ENCODE data around the gene ARHGAP27. TPM values are rescaled to one million over a fixed set of nuclear protein-coding genes. Genes with fewer than 3 reads are reported as not detected.
"Not testable (repeated sequence)": the region's sequence is repeated elsewhere in the genome, so short reads cannot be mapped to it uniquely, and the experiment has no call there.

The ARHGAP27 gene
- total RNA-seq, 1 donor from 2014 or later: 3.5 TPM

GRCh38 chr17:45351831-45352230 is 80.8 kb downstream of the ARHGAP27 start:
- H3K4me3 Mint-ChIP-seq (ENCODE audit: unreplicated experiment): no peak overlapping the region
- no peak for TF ChIP-seq CTCF (IDR thresholded peaks at IDR 0.05; ENCODE audit: partially characterized antibody, unreplicated experiment)
- no peaks in the 10 kb centered on the region for H3K27me3 Mint-ChIP-seq (ENCODE audit: unreplicated experiment)
- no peak for DNase-seq
- H3K9me3 Mint-ChIP-seq (ENCODE audit: unreplicated experiment): no peaks in the 10 kb centered on the region
- peaks cover 14% of the 10 kb centered on the region for H3K36me3 Mint-ChIP-seq (ENCODE audit: unreplicated experiment)
- H3K4me1 Mint-ChIP-seq (ENCODE audit: low read depth, unreplicated experiment): no peaks in the 10 kb centered on the region
- no peak overlapping the region for H3K27ac Mint-ChIP-seq (ENCODE audit: unreplicated experiment)

GRCh38 chr17:45347444-45347843 is 85.2 kb downstream of the ARHGAP27 start:
- DNase-seq: no peak
- no peak for TF ChIP-seq CTCF (IDR thresholded peaks at IDR 0.05; ENCODE audit: partially characterized antibody, unreplicated experiment)
- Mint-ChIP-seq H3K4me3 (ENCODE audit: unreplicated experiment) (no peak overlapping the region), H3K4me1 (ENCODE audit: low read depth, unreplicated experiment) (no peaks in the 10 kb centered on the region), H3K36me3 (ENCODE audit: unreplicated experiment) (peaks cover 14% of the 10 kb centered on the region), H3K9me3 (ENCODE audit: unreplicated experiment) (peaks cover 2% of the 10 kb centered on the region), H3K27me3 (ENCODE audit: unreplicated experiment) (peaks cover under 1% of the 10 kb centered on the region), H3K27ac (ENCODE audit: unreplicated experiment) (no peak overlapping the region)

GRCh38 chr17:45346216-45347015 is 86.3 kb downstream of the ARHGAP27 start:
- H3K4me1 Mint-ChIP-seq (ENCODE audit: low read depth, unreplicated experiment): no peaks in the 10 kb centered on the region
- no peak overlapping the region for H3K4me3 Mint-ChIP-seq (ENCODE audit: unreplicated experiment)
- no peak for TF ChIP-seq CTCF (IDR thresholded peaks at IDR 0.05; ENCODE audit: partially characterized antibody, unreplicated experiment)
- H3K27ac Mint-ChIP-seq (ENCODE audit: unreplicated experiment): no peak overlapping the region
- peaks cover 2% of the 10 kb centered on the region for H3K27me3 Mint-ChIP-seq (ENCODE audit: unreplicated experiment)
- peaks cover 6% of the 10 kb centered on the region for H3K36me3 Mint-ChIP-seq (ENCODE audit: unreplicated experiment)
- no peak for DNase-seq
- peaks cover 2% of the 10 kb centered on the region for H3K9me3 Mint-ChIP-seq (ENCODE audit: unreplicated experiment)

- Mint-ChIP-seq H3K36me3 (ENCODE audit: unreplicated experiment) (no peaks in the 10 kb centered on the region), H3K27ac (ENCODE audit: unreplicated experiment) (no peak overlapping the region), H3K27me3 (ENCODE audit: unreplicated experiment) (peaks cover 2% of the 10 kb centered on the region), H3K4me1 (ENCODE audit: low read depth, unreplicated experiment) (no peaks in the 10 kb centered on the region), H3K9me3 (ENCODE audit: unreplicated experiment) (peaks cover 2% of the 10 kb centered on the region), H3K4me3 (ENCODE audit: unreplicated experiment) (no peak overlapping the region)
- TF ChIP-seq CTCF (IDR thresholded peaks at IDR 0.05; ENCODE audit: partially characterized antibody, unreplicated experiment): no peak
- DNase-seq: no peak
Observed at GRCh38 chr17:45345554-45346215, 87.0 kb downstream of the ARHGAP27 start.

GRCh38 chr17:45345246-45345553 is 87.5 kb downstream of the ARHGAP27 start:
- no peak overlapping the region for H3K27ac Mint-ChIP-seq (ENCODE audit: unreplicated experiment)
- H3K4me3 Mint-ChIP-seq (ENCODE audit: unreplicated experiment): no peak overlapping the region
- peaks cover 2% of the 10 kb centered on the region for H3K9me3 Mint-ChIP-seq (ENCODE audit: unreplicated experiment)
- H3K27me3 Mint-ChIP-seq (ENCODE audit: unreplicated experiment): peaks cover 2% of the 10 kb centered on the region
- H3K36me3 Mint-ChIP-seq (ENCODE audit: unreplicated experiment): no peaks in the 10 kb centered on the region
- DNase-seq: no peak
- no peaks in the 10 kb centered on the region for H3K4me1 Mint-ChIP-seq (ENCODE audit: low read depth, unreplicated experiment)
- TF ChIP-seq CTCF (IDR thresholded peaks at IDR 0.05; ENCODE audit: partially characterized antibody, unreplicated experiment): no peak

- H3K9me3 Mint-ChIP-seq (ENCODE audit: unreplicated experiment); DNase-seq; H3K36me3 Mint-ChIP-seq (ENCODE audit: unreplicated experiment): not testable (repeated sequence)
Observed at GRCh38 chr17:45343967-45344664, 88.6 kb downstream of the ARHGAP27 start.

More at GRCh38 chr17:45343967-45344664, 88.6 kb downstream of the ARHGAP27 start:
- H3K27me3 Mint-ChIP-seq (ENCODE audit: unreplicated experiment); H3K4me1 Mint-ChIP-seq (ENCODE audit: low read depth, unreplicated experiment); H3K27ac Mint-ChIP-seq (ENCODE audit: unreplicated experiment); H3K4me3 Mint-ChIP-seq (ENCODE audit: unreplicated experiment): not testable (repeated sequence)
